Panc1 (cell line): ENCODE data around the gene TP73.

Experiments used
- CTCF ChIP-seq: fragments of 450-650 bp; IDR thresholded peaks from 2 replicates; pipeline ENCODE4 v1.5.1; 2017; ENCODE audit warnings: mild to moderate bottlenecking
- POLR2AphosphoS5 ChIP-seq: IDR thresholded peaks from 2 replicates; pipeline ENCODE4 v1.6.1; 2012; ENCODE audit warnings: mild to moderate bottlenecking, low read depth, low read length, moderate library complexity

- TF ChIP-seq POLR2AphosphoS5 (no peak), CTCF (no peak)
Measured at GRCh38 chr1:3733094-3733882, 81.0 kb downstream of the TP73 start.
